ENCODE measurements around the gene ATP23. TPM values are rescaled to one million over a fixed set of nuclear protein-coding genes. Genes with fewer than 3 reads are reported as not detected.

Gene ATP23
- total RNA-seq, 3 donors from 2014 or later: 13.7 to 19.0 (median 15.3) TPM

DNA sequence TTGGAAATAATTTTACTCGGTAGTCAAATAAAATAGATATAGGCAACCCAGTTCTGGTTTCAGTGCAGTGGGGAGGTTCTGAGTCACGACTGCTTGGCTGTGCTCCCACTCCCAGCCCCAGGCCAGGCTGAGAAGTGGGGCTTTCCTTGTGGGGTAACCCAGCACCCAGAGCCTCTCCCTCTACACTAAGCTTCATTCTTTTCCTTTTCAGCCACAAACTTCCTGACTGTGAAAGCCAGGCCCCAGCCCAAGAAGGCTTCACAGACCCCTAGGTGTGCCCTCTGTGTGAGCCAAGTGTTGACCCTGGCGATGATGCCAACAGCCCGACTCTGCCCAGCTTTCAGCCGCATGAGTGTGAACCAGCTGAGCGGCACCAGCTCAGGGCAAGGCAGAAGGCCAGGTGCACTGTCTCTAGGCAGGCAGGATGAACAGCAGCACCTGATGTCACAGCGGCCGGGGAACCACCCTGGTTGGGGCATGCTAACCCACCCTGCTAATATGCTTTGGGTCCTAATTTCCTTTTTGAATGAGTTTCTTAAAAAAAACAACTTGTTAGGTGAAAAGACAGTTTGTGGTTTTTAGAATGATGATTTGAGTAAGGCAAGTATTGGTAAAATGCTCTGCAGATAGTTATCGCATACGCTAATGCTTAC is 42.2 kb upstream of the ATP23 start:
- intact Hi-C loops (cut with DNase I, micrococcal nuclease): loop anchor here in 1 of 2 donors (5.0 kb wide), 1 partner anchor 62 kb away; no protein-coding TSS in a partner anchor
- TF ChIP-seq, protein P1, sequence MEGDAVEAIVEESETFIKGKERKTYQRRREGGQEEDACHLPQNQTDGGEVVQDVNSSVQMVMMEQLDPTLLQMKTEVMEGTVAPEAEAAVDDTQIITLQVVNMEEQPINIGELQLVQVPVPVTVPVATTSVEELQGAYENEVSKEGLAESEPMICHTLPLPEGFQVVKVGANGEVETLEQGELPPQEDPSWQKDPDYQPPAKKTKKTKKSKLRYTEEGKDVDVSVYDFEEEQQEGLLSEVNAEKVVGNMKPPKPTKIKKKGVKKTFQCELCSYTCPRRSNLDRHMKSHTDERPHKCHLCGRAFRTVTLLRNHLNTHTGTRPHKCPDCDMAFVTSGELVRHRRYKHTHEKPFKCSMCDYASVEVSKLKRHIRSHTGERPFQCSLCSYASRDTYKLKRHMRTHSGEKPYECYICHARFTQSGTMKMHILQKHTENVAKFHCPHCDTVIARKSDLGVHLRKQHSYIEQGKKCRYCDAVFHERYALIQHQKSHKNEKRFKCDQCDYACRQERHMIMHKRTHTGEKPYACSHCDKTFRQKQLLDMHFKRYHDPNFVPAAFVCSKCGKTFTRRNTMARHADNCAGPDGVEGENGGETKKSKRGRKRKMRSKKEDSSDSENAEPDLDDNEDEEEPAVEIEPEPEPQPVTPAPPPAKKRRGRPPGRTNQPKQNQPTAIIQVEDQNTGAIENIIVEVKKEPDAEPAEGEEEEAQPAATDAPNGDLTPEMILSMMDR (IDR thresholded peaks at IDR 0.05): no peak
- peak in 2 of 3 donors; percentile 55 to 79 for DNase-seq
- Histone ChIP-seq H3K36me3 (ENCODE audit: low read depth) (no peaks in the 10 kb centered on the region), H3K4me3 (no peak overlapping the region), H3K4me1 (ENCODE audit: low read depth) (peaks cover 43% of the 10 kb centered on the region), H3K9me3 (no peaks in the 10 kb centered on the region)
- peak; percentile 47 for ATAC-seq

DNA sequence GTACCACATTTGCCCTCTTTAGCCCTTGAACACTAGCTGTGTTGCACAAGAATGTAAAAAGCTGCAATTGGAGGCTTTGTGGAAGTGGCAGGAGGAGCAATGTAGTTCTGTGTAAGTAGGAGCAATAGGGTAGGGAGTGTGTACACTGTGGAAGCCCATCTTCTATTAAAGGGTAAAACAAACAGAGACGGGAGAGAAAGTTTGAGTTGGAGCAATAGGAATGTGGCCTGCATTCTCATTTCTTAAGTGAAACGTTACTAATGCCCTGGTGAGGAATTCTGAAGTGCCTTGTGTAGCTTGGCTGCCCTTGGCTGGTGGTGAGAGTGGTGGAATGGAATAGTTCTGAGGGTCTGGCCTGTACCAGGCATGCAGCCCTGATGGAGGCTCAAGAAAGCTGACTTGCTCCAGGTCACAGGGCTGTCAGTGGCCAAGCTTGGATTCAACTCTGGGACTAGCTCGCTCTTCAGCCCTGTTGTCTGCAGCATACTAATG is 38.8 kb upstream of the ATP23 start:
- intact Hi-C loops (cut with DNase I, micrococcal nuclease): loop anchor here in 1 of 2 donors (10.0 kb wide), 1 partner anchor 98 kb away; no protein-coding TSS in a partner anchor
- no peak for DNase-seq
- TF ChIP-seq, protein P1 (IDR thresholded peaks at IDR 0.05): no peak
- Histone ChIP-seq H3K36me3 (ENCODE audit: low read depth) (no peaks in the 10 kb centered on the region), H3K4me1 (ENCODE audit: low read depth) (peaks cover 29% of the 10 kb centered on the region), H3K4me3 (no peak overlapping the region), H3K9me3 (no peaks in the 10 kb centered on the region)
- ATAC-seq: no peak

DNA sequence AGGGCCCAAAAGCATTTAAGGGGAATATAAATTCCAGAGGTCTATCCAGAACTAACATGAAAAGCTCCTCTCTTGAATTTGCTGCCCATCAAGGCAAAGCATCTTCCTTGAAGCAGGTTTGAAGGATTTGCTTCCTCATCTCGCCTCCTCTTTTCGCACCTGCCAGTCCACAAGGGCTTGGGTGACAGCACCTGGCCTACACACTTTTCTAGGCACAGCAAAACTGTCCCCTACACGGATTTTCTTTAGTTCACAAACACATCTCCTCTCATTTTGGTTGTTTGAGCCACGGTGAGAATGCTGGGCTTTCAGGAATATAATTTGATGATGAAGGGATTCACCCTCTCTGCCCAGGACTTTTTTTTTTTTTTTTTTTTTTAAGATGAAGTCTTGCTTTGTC is 36.9 kb upstream of the ATP23 start:
- no peaks in the 10 kb centered on the region for H3K36me3 ChIP-seq (ENCODE audit: low read depth)
- no peak overlapping the region for H3K4me3 ChIP-seq
- TF ChIP-seq, protein P1 (IDR thresholded peaks at IDR 0.05): no peak
- DNase-seq: no peak
- intact Hi-C loops (cut with DNase I, micrococcal nuclease): loop anchor here in 1 of 2 donors (10.0 kb wide), 1 partner anchor 100 kb away; no protein-coding TSS in a partner anchor
- ATAC-seq: no peak
- no peaks in the 10 kb centered on the region for H3K9me3 ChIP-seq
- H3K4me1 ChIP-seq (ENCODE audit: low read depth): peaks cover 12% of the 10 kb centered on the region

DNA sequence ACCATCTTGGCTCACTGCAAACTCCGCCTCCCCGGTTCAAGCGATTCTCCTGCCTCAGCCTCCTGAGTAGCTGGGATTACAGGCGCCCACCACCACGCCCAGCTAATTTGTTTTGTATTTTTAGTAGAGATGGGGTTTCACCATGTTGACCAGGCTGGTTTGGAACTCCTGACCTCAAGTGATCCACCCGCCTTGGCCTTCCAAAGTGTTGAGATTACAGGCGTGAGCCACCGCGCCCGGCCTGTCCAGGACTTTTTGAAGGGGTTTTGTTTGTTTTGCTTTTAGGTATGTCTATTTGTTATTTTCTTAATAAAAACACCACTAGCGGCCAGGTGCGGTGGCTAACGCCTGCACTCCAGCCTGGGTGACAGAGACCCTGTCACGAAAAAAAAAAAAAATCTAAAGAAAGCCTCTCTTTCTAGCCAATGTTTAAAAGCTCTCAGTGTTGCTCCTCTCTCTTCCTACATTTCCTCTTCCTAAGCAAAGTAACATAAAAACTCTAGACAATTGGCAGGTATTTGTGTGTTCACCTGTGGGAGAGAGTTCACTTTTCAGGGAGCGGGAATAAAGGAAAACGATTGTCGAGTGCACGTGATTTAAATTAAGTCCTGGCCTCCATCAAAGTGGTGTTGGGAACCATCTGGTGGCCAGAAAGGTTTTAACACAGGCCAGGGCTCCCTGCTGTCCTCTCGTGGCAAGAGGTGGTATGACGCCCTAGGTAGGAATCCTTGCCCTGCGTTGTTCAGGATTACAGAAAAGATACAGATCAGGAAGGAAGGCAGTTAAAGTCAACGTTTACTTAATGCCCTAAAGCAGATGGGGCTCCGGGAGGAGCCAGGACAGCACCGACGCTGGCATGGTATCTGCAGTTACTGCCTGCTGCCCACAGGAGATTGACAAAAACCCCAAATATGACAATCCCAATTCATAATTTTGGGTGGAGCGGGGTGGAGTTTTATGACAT is 36.2 kb upstream of the ATP23 start:
- DNase-seq (peak; percentile 81 to 96 (median 93)), ATAC-seq (peak; percentile 100)
- Histone ChIP-seq H3K4me3 (no peak overlapping the region), H3K4me1 (ENCODE audit: low read depth) (peaks cover 12% of the 10 kb centered on the region), H3K36me3 (ENCODE audit: low read depth) (no peaks in the 10 kb centered on the region), H3K9me3 (no peaks in the 10 kb centered on the region)
- intact Hi-C loops (cut with DNase I, micrococcal nuclease): loop anchor here (5.0 to 10.0 kb wide), 2 partner anchors 73 to 100 kb away; no protein-coding TSS in a partner anchor
- TF ChIP-seq, protein P1 (IDR thresholded peaks at IDR 0.05): peak; percentile 99

DNA sequence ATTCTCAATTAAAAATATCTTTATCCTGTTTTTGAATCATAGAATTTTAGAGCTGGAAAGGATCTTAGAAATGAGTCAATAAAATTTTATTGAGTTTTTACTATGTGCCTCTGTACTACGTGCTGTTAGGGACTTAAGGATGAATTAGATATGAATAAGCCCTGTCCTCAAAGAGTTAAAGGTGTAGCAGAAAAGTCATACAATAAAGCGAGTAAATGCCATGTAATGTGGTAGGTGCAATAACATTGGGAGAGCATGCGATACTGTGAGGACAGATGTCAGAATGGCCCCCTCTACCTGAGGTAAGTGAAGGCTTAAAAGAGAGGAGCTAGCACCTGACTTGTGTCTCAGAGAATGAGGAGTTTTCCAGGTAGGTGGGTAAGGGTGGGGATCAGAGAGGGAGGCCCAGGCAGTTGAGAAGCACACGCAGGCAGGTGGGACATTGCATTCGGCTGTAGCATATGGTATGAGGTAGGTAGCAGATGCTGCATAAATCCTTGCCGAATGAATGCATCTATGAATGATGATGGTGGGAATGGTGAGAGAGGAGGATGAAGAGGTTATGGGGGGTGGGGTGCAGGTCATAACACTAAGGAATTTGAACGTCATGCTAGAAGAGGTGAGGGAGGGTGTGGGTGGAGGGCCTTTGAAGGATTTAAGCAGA is 35.4 kb upstream of the ATP23 start:
- DNase-seq (no peak), ATAC-seq (peak; percentile 28)

More for the DNA sequence above, 35.4 kb upstream of the ATP23 start:
- no peaks in the 10 kb centered on the region for H3K36me3 ChIP-seq (ENCODE audit: low read depth)
- no peaks in the 10 kb centered on the region for H3K9me3 ChIP-seq
- no peak overlapping the region for H3K4me3 ChIP-seq
- TF ChIP-seq, protein P1 (IDR thresholded peaks at IDR 0.05): no peak
- peaks cover 12% of the 10 kb centered on the region for H3K4me1 ChIP-seq (ENCODE audit: low read depth)
- intact Hi-C loops (cut with DNase I, micrococcal nuclease): loop anchor here (5.0 to 10.0 kb wide), 2 partner anchors 74 to 101 kb away; no protein-coding TSS in a partner anchor
